GM19328 (cell line): Measurements from ENCODE around the gene AXIN1.

Experiments used
- ATAC-seq: cut with Tn5 transposase; IDR thresholded peaks from one replicate; pipeline ENCODE4 v1.9.1; 2021; ENCODE audit warnings: mild to moderate bottlenecking, moderate library complexity; ENCODE audit not compliant: unreplicated experiment

Gene AXIN1

DNA sequence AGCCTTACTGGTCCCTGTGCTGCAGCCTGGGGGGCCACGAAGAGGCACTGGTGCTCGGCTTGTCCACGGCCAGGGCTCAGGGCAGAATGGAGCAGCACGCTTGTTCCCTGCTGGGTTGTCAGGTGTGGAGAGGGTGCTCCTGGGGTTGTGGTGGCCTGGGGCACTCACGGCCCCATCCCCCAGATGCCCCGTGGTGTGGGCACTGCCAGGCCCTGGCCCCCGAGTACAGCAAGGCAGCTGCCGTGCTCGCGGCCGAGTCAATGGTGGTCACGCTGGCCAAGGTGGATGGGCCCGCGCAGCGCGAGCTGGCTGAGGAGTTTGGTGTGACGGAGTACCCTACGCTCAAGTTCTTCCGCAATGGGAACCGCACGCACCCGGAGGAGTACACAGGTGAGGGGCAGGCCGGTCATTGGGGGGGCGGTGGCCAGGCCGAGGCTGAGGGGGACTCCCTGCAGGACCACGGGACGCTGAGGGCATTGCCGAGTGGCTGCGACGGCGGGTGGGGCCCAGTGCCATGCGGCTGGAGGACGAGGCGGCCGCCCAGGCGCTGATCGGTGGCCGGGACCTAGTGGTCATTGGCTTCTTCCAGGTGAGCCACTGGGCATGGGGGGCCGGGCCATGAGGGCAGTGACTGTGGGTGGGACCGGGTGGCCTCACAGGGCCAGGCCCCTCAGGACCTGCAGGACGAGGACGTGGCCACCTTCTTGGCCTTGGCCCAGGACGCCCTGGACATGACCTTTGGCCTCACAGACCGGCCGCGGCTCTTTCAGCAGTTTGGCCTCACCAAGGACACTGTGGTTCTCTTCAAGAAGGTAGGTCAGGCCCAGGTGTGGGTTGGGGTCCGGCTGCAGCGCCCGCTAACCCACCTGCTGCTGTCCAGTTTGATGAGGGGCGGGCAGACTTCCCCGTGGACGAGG, 68.1 kb downstream of the AXIN1 start:
- ATAC-seq, result no peak

DNA sequence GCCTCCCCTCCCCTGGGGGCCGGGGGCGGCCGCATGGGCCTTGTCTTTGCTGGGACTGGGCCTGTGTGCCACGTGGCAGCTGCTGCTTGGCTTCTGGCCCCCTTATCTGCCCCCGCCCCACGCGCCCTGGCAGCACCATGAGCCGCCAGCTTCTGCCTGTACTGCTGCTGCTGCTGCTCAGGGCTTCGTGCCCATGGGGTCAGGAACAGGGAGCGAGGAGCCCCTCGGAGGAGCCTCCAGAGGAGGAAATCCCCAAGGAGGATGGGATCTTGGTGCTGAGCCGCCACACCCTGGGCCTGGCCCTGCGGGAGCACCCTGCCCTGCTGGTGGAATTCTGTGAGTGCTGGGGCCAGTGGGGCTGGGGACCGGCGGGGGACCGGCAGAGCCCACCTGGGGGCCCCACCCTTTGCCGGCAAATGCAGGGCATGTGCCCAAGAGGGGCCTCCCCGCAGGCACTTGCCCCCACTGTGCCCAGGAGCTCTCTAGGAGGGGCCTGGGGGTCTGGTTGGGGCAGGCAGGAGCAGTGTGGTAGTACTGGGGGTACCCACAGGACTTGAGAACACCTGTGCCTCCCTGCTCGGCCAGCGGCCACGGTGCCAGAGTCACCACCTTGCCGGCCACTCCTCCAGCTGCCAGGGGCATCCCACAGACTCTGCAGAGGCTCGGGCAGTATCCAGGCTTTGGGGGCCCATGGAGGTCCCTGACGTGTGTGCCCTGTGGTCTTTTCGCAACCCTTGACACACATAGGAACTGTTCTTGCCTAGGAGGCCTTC, 69.3 kb downstream of the AXIN1 start, which contains the start of gene PDIA2:
PDIA2 (plus strand) TSS at position 132 of the 773 bp plus-strand sequence; CDS start at position 138, 6 bp downstream.
- no peak for ATAC-seq

GRCh38 chr16:282491-282890, 70.0 kb downstream of the AXIN1 start:
- ATAC-seq, result no peak

DNA sequence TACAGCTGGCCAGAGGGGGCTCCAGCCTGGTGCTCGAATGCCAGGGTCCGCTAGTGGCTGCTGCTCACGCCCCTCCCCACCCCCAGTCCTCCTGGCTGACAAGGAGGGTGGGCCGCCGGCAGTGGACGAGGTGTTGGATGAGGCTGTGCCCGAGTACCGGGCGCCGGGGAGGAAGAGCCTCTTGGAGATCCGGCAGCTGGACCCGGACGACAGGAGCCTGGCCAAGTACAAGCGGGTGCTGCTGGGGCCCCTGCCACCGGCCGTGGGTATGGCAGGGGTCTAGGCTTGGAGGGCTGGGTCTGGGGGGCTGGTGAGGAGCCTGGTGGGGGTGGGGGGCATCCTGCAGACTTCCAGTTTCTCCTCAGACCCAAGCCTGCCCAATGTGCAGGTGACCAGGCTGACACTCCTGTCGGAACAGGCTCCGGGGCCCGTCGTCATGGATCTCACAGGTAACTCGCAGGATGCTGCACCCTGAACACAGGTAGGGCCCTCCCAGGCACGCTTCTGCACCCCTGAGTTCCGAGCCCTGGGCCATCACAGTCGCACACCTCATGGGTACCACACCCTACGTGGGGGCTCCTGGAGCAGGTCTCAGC, 70.8 kb downstream of the AXIN1 start:
- no peak for ATAC-seq

- ATAC-seq, result no peak
Observed at GRCh38 chr16:280991-281659, 71.4 kb downstream of the AXIN1 start.

DNA sequence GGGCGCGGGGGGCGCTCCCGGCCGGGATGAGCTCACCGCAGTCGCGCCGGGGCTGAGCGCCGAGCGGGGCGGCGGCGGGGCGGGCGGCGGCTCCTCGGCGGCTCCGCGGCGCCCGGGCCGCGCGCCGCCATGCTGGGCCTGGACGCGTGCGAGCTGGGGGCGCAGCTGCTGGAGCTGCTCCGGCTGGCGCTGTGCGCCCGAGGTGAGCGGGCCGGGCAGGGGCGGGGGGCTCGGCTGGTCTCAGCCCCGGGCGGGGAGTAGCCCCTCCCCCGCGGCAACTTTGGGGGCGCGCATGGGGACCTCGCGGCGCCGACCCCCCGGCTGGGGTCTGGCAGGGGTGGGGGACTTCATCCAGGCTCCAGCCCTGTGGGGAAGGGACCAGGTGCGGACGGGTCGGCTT, 72.0 kb downstream of the AXIN1 start, which contains the start of gene ARHGDIG:
ARHGDIG (plus strand) TSS at position 40 of the 400 bp plus-strand sequence; CDS start at position 130, 90 bp downstream.
- no peak for ATAC-seq

DNA sequence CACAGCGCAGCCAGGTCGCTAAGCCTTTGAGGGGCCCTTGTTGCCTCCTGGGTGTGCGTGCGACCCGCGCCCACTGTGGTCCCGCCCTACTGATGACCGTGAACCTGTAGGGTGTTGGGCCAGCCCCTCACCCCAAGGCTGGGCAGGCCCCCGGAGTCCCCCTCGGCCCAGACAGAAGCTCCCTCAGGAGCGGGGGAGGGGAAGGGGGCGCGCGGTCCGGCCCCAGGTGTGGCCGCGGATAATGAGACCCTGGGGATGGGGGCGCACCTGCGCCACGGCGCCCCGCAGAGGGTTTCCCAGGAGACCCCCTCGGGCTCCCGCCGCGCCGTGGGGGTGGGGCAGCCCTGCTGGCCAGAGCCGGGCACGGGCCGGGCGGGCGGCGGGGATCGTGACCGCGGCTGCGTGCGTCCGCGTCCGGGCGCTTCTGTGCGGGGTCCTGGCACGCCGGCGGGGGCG, 72.5 kb downstream of the AXIN1 start:
- no peak for ATAC-seq

DNA sequence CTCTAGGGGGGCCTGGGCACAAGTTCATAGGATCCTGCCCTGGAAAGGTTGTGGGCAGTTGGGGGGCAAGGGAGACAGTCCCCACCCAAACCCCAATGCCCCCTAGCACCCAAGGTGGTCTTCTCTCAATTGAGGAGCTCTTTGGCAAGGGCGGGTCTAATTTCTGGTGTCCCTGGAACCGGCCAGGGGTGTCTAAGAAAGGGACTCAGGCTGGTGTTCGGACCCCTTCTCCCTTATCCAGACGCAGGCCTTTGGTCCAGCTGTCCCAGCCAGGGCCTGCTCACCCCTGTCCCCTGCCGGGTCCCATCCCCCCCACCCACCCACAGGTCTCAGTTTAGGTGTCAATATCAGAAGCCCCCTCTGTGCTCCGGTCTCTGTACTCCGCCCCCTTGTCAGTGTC, 73.0 kb downstream of the AXIN1 start:
- ATAC-seq, result no peak

GRCh38 chr16:278863-279366, 73.6 kb downstream of the AXIN1 start:
- no peak for ATAC-seq

DNA sequence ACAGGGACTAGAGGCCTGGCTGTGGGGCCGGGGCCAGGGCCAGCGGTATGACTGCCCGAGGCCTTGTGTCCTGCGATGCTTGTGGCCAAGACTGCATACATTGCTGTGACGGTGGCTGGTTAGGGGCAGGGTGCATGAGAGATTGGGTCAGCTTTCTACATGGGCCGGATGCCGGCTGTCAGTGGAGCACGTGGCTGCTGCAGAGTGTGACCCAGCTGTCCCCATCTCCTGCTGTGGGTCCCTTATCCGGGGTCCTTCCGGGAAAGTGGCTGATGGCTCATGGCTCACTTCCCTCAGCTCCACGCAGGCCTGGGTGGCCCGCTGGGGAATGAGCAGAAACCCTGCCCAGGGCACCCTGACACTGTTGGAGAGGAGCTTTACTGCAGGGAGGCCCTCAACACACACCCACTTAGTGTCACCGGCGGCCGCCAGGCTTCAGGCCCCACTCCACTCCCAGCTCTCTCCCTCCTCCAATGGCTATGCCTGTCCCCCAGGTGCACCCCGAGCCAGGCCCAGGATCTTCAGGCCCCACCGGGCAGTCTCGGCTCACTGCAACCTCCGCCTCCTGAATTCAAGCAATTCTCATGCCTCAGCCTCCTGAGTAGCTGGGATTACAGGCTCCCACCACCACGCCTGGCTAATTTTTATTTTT, 76.0 kb downstream of the AXIN1 start:
- ATAC-seq, result no peak

- ATAC-seq, result no peak
Observed at GRCh38 chr16:275786-276232, 76.7 kb downstream of the AXIN1 start, which contains the start of gene RGS11. Gene RGS11, minus strand, starts transcription at chr16:275944. Its CDS starts 33 bp downstream, at chr16:275911.

DNA sequence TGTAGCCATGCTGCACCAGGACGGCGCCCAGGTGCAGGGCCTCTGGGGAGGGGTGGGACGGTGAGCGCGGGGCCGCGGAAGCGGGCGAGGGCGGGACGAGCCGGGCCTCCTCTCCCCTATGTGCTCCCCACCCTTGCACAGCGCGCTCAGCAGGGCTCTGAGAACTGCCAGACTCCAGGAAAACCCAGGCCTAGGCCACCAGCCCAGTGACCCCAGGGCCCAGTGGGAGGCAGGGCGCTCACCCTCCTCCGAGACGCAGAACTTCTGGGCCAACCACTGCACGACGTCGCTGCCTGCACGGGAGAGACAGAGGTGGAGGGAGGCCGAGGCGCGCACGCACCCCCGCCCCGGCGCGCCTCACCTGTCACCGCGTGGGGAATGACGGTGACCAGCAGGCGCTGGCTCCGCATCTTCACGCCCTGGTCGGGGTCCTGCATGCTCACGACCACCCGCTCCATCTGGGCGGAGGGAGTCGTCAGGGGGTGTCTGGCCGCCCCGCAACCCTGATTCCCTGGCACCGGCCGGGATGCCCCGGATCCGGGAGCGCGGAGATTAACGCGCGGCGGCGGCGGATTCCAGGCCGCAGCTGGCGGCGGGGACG, 77.4 kb downstream of the AXIN1 start:
- no peak for ATAC-seq

DNA sequence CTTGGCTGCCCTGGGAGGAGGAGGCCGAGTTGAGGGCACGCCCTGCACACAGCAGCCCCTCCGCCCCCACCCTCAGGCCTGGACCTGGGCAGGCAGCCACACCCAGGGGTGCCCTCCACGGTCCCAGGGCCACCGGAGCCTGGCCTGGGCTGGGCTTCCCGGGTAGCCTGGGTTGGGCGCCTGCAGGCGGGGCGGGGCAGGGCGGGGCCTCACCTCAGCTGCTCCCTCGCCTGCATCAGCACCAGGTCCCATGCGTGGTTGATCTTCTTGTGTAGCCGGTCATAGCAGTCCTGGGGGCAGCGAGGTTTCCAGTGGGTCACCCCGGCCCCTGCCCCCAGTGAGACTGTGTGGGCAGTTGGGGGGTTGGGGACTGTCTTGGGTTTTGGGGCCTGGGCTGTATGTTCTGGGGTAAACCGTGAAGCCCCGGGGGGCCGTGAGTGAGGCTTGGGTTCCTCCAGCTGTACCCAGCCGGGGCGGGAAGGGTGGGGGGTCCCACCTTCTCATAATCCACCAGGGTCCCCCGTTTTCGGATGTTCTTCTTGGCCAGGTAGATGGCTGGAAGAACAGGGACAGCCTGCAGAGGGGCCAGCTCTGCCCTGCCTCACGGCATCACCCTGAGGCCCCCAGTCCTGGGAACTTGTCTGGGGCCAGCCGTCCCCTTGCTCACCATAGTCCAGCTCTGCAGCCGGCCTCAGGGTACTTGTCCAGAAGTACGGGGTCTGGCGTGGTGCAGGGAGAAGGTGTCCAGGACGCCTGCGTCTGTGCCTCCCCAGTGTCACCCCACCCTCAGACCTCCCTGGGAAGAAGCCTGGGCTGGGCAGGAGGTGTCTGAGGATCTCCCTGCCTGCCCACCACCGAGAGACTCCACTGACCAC, 78.7 kb downstream of the AXIN1 start:
- ATAC-seq, result no peak

DNA sequence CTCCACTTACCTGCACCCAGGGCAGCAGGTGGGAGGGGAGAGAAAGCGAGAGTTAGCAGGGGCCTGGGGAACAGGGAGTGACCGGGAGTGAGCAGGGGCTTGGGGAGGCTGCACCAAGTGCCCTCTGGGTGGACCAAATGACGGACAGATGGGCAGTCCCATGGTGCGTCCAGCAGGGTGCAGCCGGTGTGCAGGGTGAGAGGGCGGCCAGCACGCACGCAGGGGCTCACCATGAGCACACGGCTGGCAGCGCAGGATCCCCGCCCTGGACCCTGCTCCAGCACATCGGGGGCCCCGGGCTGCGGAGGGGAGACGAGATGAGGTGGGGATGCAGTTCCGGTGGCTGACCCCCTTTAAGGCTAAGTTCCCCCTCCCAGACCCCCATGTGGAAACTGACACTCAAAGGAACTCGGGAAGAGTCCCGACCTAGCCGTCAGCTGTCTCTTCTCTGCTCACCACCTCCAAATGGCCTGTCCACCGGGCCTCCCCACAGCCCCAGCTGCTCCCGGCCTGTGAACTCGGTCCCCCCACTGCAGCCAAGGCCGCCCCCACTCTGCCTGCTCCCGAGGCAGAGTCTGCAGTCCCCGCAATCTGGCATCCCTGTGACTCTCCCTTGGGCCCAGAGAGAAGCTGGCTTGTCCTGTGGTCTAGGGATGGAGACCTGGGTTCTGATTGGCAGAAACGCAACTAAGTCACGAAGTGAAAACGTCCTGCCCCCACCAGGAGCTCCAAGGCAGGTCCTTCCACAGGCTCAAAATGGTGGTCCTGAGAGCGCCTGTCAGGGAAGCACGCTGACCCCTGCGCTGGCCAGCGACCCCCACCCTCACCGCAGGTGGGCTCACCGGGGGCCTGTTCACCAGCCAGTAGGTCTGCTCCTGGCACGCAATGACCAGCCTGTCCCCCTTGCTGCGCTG, 79.6 kb downstream of the AXIN1 start:
- no peak for ATAC-seq

- ATAC-seq, result no peak
Observed at GRCh38 chr16:270381-271255, 81.9 kb downstream of the AXIN1 start.

DNA sequence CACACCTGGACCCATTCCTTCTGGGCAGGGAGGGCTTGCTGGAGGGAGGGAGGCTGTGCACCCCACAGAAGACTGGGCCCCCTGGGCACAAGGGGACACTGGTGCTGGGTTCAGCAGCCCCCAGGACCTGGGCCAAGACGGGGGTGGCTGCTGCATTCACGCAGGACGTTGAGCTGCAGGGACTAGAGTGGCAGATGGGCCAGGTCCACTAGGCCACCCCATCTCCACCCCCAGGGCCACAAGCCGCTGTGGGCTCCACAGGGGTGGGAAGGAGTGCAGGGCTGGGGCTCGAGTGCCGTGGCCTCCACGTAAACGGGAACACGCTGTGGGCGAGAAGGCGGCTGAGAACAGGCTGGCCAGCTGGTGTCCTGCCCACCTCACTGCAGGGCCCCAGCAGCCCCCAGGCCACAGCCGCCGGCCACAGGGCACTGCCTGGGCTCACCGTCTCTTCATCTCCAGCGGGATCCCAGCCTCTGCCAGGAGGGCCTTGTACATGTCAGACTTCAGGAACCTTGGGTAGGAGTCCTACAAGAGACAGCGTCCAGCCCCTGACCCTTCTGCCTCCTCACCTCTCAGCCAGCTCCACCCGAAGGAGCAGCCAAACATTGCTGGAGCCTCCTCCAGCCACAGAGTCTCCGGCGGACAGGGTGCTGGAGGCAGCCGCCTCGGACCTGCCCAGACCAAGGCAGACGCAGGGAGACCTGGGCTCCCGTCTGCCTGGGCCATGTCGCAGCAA, 83.3 kb downstream of the AXIN1 start:
- no peak for ATAC-seq
